HG03159 (cell line): ENCODE data around the gene IRF9.

ENCODE experiments used
- ATAC-seq: cut with Tn5 transposase; IDR thresholded peaks from one replicate; pipeline ENCODE4 v1.9.1; 2021; ENCODE audit warnings: mild to moderate bottlenecking, moderate library complexity; ENCODE audit not compliant: unreplicated experiment

Gene IRF9

DNA sequence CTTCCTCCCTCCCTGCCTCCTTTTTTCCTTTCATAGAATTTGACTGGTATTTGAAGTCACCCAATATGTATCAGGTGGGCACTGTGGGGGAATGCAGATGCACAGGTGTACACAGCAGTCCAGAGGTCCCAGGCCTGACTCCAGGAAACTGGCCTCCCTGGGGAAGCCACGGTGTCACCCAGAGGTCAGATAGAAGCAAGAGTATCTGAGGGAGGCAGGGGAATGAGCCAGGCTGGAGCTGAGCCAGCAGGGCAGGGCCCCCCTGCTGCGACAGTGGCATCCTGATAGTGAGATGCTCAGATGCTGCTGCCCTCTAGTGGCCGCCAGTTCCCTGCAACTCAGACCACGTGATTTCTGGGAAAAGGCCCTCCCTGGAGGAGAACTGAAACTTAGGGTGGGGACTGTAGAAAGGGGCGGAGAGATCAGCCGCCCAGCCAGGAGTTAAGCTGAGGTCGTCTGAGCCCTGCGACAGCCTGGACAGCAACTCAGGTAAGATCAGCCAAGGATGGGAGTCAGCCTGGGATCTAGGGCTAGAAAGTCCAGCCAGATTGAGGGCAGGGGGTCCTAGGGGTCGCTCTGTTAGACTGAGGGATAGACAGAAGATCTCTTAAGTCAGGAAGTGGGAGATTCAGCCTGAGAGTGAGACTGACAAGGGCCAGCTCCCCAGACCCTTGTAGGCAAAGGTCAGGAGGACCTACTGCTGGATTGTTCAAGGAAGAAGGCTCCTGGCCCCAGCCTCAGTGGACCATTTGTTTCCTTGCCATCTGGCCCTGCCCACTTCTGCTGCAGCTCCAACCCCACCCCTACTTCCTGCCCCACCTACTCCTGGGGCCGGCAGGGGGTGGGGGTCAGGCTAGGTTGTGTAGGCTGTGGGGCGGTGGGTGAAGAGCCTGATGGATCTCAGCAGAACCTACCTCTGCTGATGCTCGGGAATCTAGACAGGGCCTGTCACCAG lies at the start of gene IRF9:
Gene IRF9 (plus strand): TSS at position 416 of the 955 bp plus-strand sequence. CDS start 880 bp downstream, outside the sequence.
- peak; percentile 76 for ATAC-seq

DNA sequence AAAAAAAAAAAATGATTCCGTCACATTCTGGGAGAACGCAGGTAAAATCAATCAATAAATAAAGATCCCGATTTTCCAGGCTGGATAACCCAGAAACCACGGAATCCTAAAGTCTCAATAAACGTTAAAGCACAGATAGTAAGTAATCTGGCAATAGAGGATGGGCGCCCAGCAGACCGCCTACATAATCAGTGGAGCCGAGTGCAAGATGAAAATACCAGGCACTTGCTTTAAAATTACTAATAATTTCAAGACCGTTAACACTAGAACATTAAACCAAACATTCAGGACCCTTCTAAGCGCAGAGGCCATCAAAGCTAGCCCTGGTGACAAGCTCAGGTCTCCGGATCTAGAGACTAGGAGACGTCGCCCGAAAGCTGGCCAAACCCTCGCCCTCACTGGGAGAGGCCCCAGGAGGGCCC lies 47.7 kb upstream of the IRF9 start:
- no peak for ATAC-seq

GRCh38 chr14:24113801-24114531 lies 47.1 kb upstream of the IRF9 start:
- ATAC-seq: peak; percentile 23

GRCh38 chr14:24114532-24115421 lies 46.3 kb upstream of the IRF9 start, which contains the start of the genes DCAF11 and NRL:
TSS of gene DCAF11 (plus strand) at chr14:24114777. CDS start at chr14:24115595, 818 bp downstream.
TSS of gene NRL (minus strand) at chr14:24114949. CDS start at chr14:24082848, 32,101 bp downstream.
- peak; percentile 86 for ATAC-seq

DNA sequence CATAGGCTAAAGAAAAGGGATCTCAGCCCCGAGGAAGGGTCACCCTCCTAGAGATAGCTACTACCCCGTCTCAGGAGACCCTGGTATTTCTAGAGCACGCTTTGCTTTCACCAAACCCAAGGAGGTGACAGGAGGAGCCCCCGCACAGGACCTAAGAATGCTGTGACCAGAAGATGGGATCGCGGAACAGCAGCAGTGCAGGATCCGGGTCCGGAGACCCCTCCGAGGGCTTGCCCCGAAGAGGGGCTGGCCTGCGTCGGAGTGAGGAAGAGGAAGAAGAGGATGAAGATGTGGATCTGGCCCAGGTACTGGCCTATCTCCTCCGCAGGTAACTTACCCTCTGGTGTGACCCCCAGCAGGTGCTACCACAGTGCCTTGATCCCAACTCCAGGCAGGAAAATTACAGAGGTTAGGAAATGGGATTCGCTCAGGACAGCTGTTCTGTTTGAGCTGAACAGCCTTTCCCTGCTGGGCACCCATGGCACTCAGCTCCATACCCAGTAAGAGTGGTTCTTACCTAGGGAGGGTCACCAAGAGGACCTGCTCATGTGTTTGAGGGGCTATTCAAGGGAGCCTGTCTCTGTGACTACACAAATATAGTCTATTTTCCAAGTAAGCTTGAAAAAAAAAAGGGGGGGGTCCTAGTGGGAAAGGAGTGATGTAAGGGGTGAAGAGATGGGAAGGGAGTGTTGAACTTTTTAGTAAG lies 45.5 kb upstream of the IRF9 start:
- no peak for ATAC-seq

GRCh38 chr14:24116128-24116814 lies 44.8 kb upstream of the IRF9 start:
- no peak for ATAC-seq

- no peak for ATAC-seq
These were observed 43.9 kb upstream of the IRF9 start for GRCh38 chr14:24117179-24117578.

- no peak for ATAC-seq
These were observed 41.4 kb upstream of the IRF9 start for GRCh38 chr14:24119691-24120090.

- no peak for ATAC-seq
These were observed 39.9 kb upstream of the IRF9 start for GRCh38 chr14:24121210-24121609.

- no peak for ATAC-seq
These were observed 38.6 kb upstream of the IRF9 start for GRCh38 chr14:24122416-24122815.

DNA sequence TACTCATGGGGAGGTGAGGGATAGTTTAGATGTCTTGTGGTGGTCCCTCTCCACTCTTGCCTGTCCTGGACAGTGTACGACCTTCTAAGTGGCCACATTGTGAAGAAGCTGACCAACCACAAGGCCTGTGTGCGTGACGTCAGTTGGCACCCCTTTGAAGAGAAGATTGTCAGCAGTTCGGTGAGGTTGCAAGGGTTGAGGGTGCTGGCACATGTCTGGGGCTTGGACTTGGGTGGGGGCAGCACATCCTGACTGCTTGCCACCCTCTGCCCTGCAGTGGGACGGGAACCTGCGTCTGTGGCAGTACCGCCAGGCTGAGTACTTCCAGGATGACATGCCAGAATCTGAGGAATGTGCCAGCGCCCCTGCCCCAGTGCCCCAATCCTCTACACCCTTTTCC lies 38.2 kb upstream of the IRF9 start:
- ATAC-seq: no peak

GRCh38 chr14:24123424-24124417 lies 37.3 kb upstream of the IRF9 start:
- ATAC-seq: no peak

DNA sequence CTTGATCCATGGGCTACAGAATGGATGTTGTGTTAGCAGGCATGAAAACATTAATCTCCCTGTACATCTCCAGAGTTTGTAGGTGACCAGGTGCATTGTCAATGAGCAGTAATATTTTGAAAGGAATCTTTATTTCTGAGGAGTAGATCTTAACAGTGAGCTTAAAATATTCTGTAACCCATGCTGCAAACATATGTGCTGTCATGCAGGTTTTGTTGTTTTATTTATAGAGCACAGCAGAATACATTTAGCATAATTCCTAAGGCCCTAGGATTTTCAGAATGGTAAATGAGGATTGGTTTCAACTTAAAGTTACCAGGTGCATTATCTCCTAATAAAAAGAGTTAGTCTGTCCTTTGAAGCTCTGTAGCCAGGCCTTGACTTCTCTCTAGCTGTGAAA lies 34.1 kb upstream of the IRF9 start:
- ATAC-seq: no peak

DNA sequence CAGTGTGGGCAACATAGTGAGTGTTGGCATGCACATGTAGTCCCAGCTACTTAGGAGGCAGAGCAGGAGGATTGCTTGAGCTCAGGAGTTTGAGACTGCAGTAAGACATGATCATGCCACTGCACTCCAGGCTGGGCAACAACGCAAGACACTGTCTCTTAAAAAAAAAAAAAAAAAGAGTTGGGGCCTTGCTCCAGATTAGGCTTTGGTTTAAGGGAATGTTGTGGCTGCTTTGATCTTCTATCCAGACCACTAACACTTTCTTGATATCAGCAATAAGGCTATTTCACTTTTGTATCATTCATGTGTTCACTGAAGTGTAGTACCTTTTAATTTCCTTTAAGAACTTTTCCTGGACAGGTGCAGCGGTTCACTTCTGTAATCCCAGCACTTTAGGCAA lies 33.4 kb upstream of the IRF9 start:
- ATAC-seq: no peak

DNA sequence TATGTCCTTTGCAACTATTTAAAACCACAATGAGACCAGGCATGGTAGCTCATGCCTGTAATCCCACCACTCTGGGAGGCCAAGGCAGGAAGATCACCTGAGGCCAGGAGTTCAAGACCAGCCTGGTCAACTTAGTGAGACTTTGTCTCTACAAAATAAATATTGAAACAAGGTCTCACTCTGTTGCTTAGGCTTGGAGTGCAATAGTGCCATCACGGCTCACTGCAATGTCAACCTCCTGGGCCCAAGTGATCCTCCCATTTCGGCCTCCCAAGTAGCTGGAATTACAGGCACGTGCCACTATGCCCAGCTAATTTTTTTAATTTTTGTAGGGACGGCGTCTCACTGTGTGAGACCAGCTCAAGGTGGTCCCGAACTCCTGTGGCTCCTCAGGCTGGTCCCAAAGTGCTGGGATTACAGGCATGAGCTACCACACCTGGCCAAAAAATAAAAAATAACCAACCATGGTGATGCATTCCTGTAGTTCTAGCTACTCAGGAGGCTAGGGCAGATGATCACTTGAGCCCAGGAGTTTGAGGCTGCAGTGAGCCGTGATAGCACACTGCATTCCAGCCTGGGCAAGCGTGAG lies 31.6 kb upstream of the IRF9 start:
- ATAC-seq: no peak

DNA sequence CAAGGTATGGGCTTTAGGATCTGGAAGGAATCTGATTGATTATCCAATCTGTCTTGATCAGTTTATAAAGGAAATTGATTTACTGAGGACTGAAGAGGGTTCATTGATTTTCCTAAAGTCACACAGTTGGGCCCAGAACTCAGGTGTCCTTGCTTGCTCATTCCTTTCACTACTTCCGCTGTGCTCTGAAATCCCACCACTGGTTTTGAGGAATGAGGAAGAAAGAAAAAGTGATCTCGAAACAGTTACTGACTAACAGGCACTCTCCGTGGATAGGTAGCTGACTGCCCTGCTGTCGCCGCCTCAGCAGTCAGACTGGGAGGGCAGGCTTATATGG lies 30.7 kb upstream of the IRF9 start, which contains the start of gene FITM1:
Gene FITM1 (plus strand): TSS at position 280 of the 337 bp plus-strand sequence. CDS start 905 bp downstream, outside the sequence.
- ATAC-seq: no peak

DNA sequence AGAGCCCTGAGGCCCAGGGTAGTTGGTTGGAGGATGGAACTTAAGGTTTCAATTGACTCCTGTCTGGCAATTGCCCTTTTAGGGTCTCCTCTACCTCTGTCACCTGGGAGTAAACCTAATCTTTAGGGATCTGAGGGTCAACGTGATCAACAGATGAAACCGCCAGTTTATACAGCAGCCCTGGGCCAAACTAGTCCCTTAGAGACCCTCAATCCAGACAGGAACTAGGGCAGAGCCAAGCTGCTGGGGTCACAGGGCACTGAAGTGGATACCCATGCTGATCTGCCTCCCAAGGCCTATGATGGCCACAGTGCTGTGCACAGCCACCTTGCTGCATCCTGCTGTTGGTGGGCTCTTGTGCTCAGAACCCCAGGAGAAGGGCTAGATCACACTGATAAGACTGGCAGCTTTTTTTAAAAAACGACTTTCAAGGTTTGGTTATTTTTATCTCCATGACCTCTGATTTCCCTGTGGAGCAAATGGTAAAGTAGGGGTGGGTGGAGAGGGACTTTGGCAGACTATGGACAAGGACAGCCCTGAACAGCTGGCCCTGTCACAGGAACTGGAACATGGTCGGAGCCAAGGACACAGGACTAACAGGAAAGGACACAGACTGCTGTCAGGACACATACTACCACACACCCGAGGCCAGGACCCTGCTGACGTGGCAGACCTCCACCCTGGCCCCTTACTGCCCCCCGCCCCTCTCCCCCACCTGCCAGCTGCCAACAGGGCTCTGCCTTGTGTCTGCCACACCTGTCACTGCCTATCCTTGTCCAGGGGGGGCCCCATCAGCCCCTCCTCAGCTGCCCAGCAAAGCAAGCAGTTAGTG lies 30.1 kb upstream of the IRF9 start:
- no peak for ATAC-seq
